PFSK-1 (cell line): ENCODE results near the gene TEX19.

Experiments used
- POLR2AphosphoS5 ChIP-seq: IDR thresholded peaks from 2 replicates; pipeline ENCODE4 v1.6.1; 2012; ENCODE audit warnings: low read depth, mild to moderate bottlenecking, control low read depth, low read length, moderate library complexity
- REST ChIP-seq, 2 experiments: IDR thresholded peaks; 2 replicates each; pipeline versions ENCODE4 v1.6.1 to v1.8.0; 2011 to 2012; ENCODE audit warnings: low read depth in 2 of 2, low read length in 2 of 2, control low read depth in 1 of 2, inconsistent platforms in 1 of 2, mild to moderate bottlenecking in 1 of 2, moderate library complexity in 1 of 2; ENCODE audit not compliant: insufficient read depth in 1 of 2
- SIN3A ChIP-seq: IDR thresholded peaks from 2 replicates; pipeline ENCODE4 v1.6.1; 2012; ENCODE audit warnings: mild to moderate bottlenecking, low read length, moderate library complexity, borderline replicate concordance; ENCODE audit not compliant: insufficient read depth
- TAF1 ChIP-seq: IDR thresholded peaks from 2 replicates; pipeline ENCODE4 v1.6.1; 2012; ENCODE audit warnings: low read length, control low read depth, borderline replicate concordance; ENCODE audit not compliant: insufficient read depth

GRCh38 chr17:82392209-82392920 lies 33.3 kb downstream of the TEX19 start:
- no peak for TF ChIP-seq REST (IDR thresholded peaks at IDR 0.05; ENCODE audit: insufficient read depth in 1 of 2, low read depth in 2 of 2, low read length in 2 of 2)
- TF ChIP-seq POLR2AphosphoS5: no peak
- TF ChIP-seq SIN3A: no peak
- no peak for TF ChIP-seq TAF1
